Measurements from ENCODE around the gene TPX2. TPM values are rescaled to one million over a fixed set of nuclear protein-coding genes. Genes with fewer than 3 reads are reported as not detected.

TPX2 gene
- total RNA-seq, 4 donors from 2014 or later, result 3.2 to 15.7 (median 7.8) TPM

GRCh38 chr20:31712564-31713311, 26.4 kb upstream of the TPX2 start:
- no peaks in the 10 kb centered on the region for H3K27me3 ChIP-seq
- peak overlapping the region in 1 of 4 donors; percentile 18 for H3K4me3 ChIP-seq
- TF ChIP-seq CTCF (IDR thresholded peaks at IDR 0.05), result no peak
- TF ChIP-seq POLR2AphosphoS5 (IDR thresholded peaks at IDR 0.05), result peak; percentile 81 to 93 (median 91)
- no peak for TF ChIP-seq POLR2A (IDR thresholded peaks at IDR 0.05)
- TF ChIP-seq EP300 (IDR thresholded peaks at IDR 0.05; ENCODE audit: low read depth), result peak; percentile 97
- peaks cover 74 to 87% (median 76%) of the 10 kb centered on the region in 4 donors for H3K4me1 ChIP-seq
- DNase-seq, result peak; percentile 82
- H3K9me3 ChIP-seq, result no peaks in the 10 kb centered on the region
- H3K36me3 ChIP-seq, result no peaks in the 10 kb centered on the region
- H3K27ac ChIP-seq, result peak overlapping the region; percentile 83 to 98 (median 86)
- in situ Hi-C loops (cut with MboI; ENCODE audit: low pct_ligation_motif_present in 1 of 4, low pct_unique_long_range_greater_than_20kb in 1 of 4, low sequenced_read_pairs in 3 of 4), result no loop called here
- intact Hi-C loops (cut with DNase I; ENCODE audit: low total_unique reads), result no loop called here
- 22 to 36% methylated on average over 4 to 8 of the region's 8 CpGs for WGBS, 2 donors (ENCODE audit: low coverage in 1 of 2)

GRCh38 chr20:31713312-31714273, 25.5 kb upstream of the TPX2 start:
- H3K9me3 ChIP-seq, result no peaks in the 10 kb centered on the region
- H3K27ac ChIP-seq, result peak overlapping the region; percentile 83 to 98 (median 86)
- WGBS, 2 donors (ENCODE audit: low coverage in 1 of 2), result 60 to 64% methylated on average over 8 to 9 of the region's 9 CpGs
- H3K4me1 ChIP-seq, result peaks cover 72 to 87% (median 73%) of the 10 kb centered on the region in 4 donors
- no peaks in the 10 kb centered on the region for H3K27me3 ChIP-seq
- in situ Hi-C loops (cut with MboI; ENCODE audit: low pct_ligation_motif_present in 1 of 4, low pct_unique_long_range_greater_than_20kb in 1 of 4, low sequenced_read_pairs in 3 of 4) (no loop called here), intact Hi-C loops (cut with DNase I; ENCODE audit: low total_unique reads) (no loop called here)
- H3K36me3 ChIP-seq, result no peaks in the 10 kb centered on the region
- TF ChIP-seq EP300 (IDR thresholded peaks at IDR 0.05; ENCODE audit: low read depth) (no peak), CTCF (IDR thresholded peaks at IDR 0.05) (no peak), POLR2A (IDR thresholded peaks at IDR 0.05) (no peak), POLR2AphosphoS5 (IDR thresholded peaks at IDR 0.05) (peak; percentile 20 to 48 (median 41))
- peak; percentile 55 for DNase-seq
- peak overlapping the region in 1 of 4 donors; percentile 18 for H3K4me3 ChIP-seq

- Histone ChIP-seq H3K9me3 (no peaks in the 10 kb centered on the region), H3K27ac (peak overlapping the region; percentile 66 to 98 (median 84)), H3K36me3 (no peaks in the 10 kb centered on the region), H3K4me1 (peaks cover 73 to 92% (median 79%) of the 10 kb centered on the region in 4 donors), H3K27me3 (no peaks in the 10 kb centered on the region), H3K4me3 (no peak overlapping the region)
- DNase-seq, result no peak
- intact Hi-C loops (cut with DNase I; ENCODE audit: low total_unique reads) (no loop called here), in situ Hi-C loops (cut with MboI; ENCODE audit: low pct_ligation_motif_present in 1 of 4, low pct_unique_long_range_greater_than_20kb in 1 of 4, low sequenced_read_pairs in 3 of 4) (no loop called here)
- TF ChIP-seq POLR2A (IDR thresholded peaks at IDR 0.05), result no peak
- TF ChIP-seq EP300 (IDR thresholded peaks at IDR 0.05; ENCODE audit: low read depth), result no peak
- no peak for TF ChIP-seq POLR2AphosphoS5 (IDR thresholded peaks at IDR 0.05)
- no peak for TF ChIP-seq CTCF (IDR thresholded peaks at IDR 0.05)
- WGBS, 2 donors (ENCODE audit: low coverage in 1 of 2), result 50 to 57% methylated on average over 2 to 3 of the region's 3 CpGs
Measured at GRCh38 chr20:31715766-31716165, 23.3 kb upstream of the TPX2 start.

- 37% methylated on average over 1 of the region's 1 CpG; no CpG with 5 or more reads in 1 of the 2 donors for WGBS, 2 donors (ENCODE audit: low coverage in 1 of 2)
- intact Hi-C loops (cut with DNase I; ENCODE audit: low total_unique reads), result no loop called here
- no peak for TF ChIP-seq POLR2AphosphoS5 (IDR thresholded peaks at IDR 0.05)
- no peak for TF ChIP-seq POLR2A (IDR thresholded peaks at IDR 0.05)
- no peak for TF ChIP-seq CTCF (IDR thresholded peaks at IDR 0.05)
- TF ChIP-seq EP300 (IDR thresholded peaks at IDR 0.05; ENCODE audit: low read depth), result no peak
- DNase-seq, result no peak
- no peaks in the 10 kb centered on the region for H3K36me3 ChIP-seq
- H3K4me1 ChIP-seq, result peaks cover 68 to 92% (median 81%) of the 10 kb centered on the region in 4 donors
- no peak overlapping the region for H3K4me3 ChIP-seq
- H3K27ac ChIP-seq, result peak overlapping the region; percentile 66 to 98 (median 84)
- no peaks in the 10 kb centered on the region for H3K27me3 ChIP-seq
- H3K9me3 ChIP-seq, result no peaks in the 10 kb centered on the region
- in situ Hi-C loops (cut with MboI; ENCODE audit: low pct_ligation_motif_present in 1 of 4, low pct_unique_long_range_greater_than_20kb in 1 of 4, low sequenced_read_pairs in 3 of 4), result no loop called here
Measured at GRCh38 chr20:31716351-31716750, 22.7 kb upstream of the TPX2 start.
